Measurements from ENCODE around the gene ITGB6.

DNA sequence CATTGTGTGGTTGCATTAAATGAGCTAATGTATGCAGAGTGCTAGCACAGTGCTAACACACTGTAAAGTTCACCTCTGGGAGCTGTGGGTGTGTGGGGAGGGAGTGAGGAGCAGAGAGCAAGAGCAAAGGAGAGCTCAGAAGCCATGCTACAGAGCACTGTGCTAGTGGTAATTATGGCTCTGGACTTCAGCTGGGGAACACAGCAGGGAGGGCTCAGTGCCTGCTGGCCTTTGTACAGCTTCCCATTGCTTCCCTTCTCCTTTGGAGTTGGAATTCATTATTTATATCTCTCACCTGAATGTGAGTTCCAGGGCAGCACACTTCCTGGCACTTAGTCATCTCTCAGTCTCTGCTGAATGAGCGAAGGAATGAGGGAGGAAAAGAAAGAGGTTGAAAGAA, 135.2 kb downstream of the ITGB6 start:
- TF ChIP-seq, protein P1, sequence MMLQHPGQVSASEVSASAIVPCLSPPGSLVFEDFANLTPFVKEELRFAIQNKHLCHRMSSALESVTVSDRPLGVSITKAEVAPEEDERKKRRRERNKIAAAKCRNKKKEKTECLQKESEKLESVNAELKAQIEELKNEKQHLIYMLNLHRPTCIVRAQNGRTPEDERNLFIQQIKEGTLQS (CRISPR knock-in tag; conservative IDR thresholded peaks at IDR 0.05), result no peak
- TF ChIP-seq ELF4 (CRISPR knock-in tag; IDR thresholded peaks at IDR 0.05; ENCODE audit: low read depth), result no peak
- no peak for TF ChIP-seq MAX (CRISPR knock-in tag; IDR thresholded peaks at IDR 0.05)
- no peak for TF ChIP-seq NR3C1 (CRISPR knock-in tag; conservative IDR thresholded peaks at IDR 0.05; ENCODE audit: low read depth)
- TF ChIP-seq, protein P2, sequence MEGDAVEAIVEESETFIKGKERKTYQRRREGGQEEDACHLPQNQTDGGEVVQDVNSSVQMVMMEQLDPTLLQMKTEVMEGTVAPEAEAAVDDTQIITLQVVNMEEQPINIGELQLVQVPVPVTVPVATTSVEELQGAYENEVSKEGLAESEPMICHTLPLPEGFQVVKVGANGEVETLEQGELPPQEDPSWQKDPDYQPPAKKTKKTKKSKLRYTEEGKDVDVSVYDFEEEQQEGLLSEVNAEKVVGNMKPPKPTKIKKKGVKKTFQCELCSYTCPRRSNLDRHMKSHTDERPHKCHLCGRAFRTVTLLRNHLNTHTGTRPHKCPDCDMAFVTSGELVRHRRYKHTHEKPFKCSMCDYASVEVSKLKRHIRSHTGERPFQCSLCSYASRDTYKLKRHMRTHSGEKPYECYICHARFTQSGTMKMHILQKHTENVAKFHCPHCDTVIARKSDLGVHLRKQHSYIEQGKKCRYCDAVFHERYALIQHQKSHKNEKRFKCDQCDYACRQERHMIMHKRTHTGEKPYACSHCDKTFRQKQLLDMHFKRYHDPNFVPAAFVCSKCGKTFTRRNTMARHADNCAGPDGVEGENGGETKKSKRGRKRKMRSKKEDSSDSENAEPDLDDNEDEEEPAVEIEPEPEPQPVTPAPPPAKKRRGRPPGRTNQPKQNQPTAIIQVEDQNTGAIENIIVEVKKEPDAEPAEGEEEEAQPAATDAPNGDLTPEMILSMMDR (IDR thresholded peaks at IDR 0.05), result no peak
- TF ChIP-seq, protein P3, sequence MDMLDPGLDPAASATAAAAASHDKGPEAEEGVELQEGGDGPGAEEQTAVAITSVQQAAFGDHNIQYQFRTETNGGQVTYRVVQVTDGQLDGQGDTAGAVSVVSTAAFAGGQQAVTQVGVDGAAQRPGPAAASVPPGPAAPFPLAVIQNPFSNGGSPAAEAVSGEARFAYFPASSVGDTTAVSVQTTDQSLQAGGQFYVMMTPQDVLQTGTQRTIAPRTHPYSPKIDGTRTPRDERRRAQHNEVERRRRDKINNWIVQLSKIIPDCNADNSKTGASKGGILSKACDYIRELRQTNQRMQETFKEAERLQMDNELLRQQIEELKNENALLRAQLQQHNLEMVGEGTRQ (CRISPR knock-in tag; IDR thresholded peaks at IDR 0.05), result no peak
- TF ChIP-seq ESRRA (CRISPR knock-in tag; IDR thresholded peaks at IDR 0.05; ENCODE audit: borderline replicate concordance), result no peak

All from WTC11 (cell line).